Femur (tissue), 1 donor: ENCODE results near the gene LZTFL1.
"Not testable (repeated sequence)": the region's sequence is repeated elsewhere in the genome, so short reads cannot be mapped to it uniquely, and the experiment has no call there.

Source experiments
- DNase-seq: peaks from one replicate; pipeline ENCODE4 v3.0.0-alpha.2; 2017

Gene LZTFL1

GRCh38 chr3:45864760-45865519, 23.0 kb upstream of the LZTFL1 start:
- no peak for DNase-seq

- no peak for DNase-seq
These were observed 19.3 kb upstream of the LZTFL1 start for GRCh38 chr3:45861043-45861719.

- DNase-seq: no peak
These were observed 18.6 kb upstream of the LZTFL1 start for GRCh38 chr3:45860481-45860880.

- no peak for DNase-seq
These were observed 17.1 kb upstream of the LZTFL1 start for GRCh38 chr3:45858809-45859543.

GRCh38 chr3:45857024-45857423, 15.1 kb upstream of the LZTFL1 start:
- not testable (repeated sequence) for DNase-seq

GRCh38 chr3:45856323-45856722, 14.4 kb upstream of the LZTFL1 start:
- DNase-seq: not testable (repeated sequence)

- DNase-seq: no peak
These were observed 10.9 kb upstream of the LZTFL1 start for GRCh38 chr3:45852828-45853227.

- no peak for DNase-seq
These were observed 6.5 kb upstream of the LZTFL1 start for GRCh38 chr3:45848392-45848791.

GRCh38 chr3:45844616-45845015, 2.7 kb upstream of the LZTFL1 start:
- no peak for DNase-seq

- DNase-seq: no peak
These were observed 1.1 kb upstream of the LZTFL1 start for GRCh38 chr3:45842851-45843625.

- DNase-seq: no peak
These were observed 531 bp downstream of the LZTFL1 start for GRCh38 chr3:45841420-45841756.

GRCh38 chr3:45838466-45838865, 3.5 kb downstream of the LZTFL1 start:
- no peak for DNase-seq

GRCh38 chr3:45832699-45833098, 9.2 kb downstream of the LZTFL1 start:
- DNase-seq: no peak

- DNase-seq: no peak
These were observed 11.8 kb downstream of the LZTFL1 start for GRCh38 chr3:45830121-45830520.

GRCh38 chr3:45826908-45827307, 15.0 kb downstream of the LZTFL1 start:
- no peak for DNase-seq

GRCh38 chr3:45826321-45826720, 15.6 kb downstream of the LZTFL1 start:
- DNase-seq: no peak

- DNase-seq: no peak
These were observed 20.8 kb downstream of the LZTFL1 start for GRCh38 chr3:45821127-45821526.

GRCh38 chr3:45819543-45819942, 22.4 kb downstream of the LZTFL1 start:
- DNase-seq: no peak

GRCh38 chr3:45817831-45818522, 23.9 kb downstream of the LZTFL1 start:
- DNase-seq: peak; percentile 69

- no peak for DNase-seq
These were observed 25.4 kb downstream of the LZTFL1 start for GRCh38 chr3:45816544-45816943.

GRCh38 chr3:45814322-45814721, 27.6 kb downstream of the LZTFL1 start:
- no peak for DNase-seq
